ENCODE data around the gene TMEM219. TPM values are rescaled to one million over a fixed set of nuclear protein-coding genes. Genes with fewer than 3 reads are reported as not detected.
A peak's percentile ranks its signal among the peaks of the same experiment; 100 is the strongest.

Gene TMEM219
- total and polyA plus RNA-seq, 2 donors (not counting 1 experiment from before 2014, with no cell fraction given), result 79.4 to 100 TPM

DNA sequence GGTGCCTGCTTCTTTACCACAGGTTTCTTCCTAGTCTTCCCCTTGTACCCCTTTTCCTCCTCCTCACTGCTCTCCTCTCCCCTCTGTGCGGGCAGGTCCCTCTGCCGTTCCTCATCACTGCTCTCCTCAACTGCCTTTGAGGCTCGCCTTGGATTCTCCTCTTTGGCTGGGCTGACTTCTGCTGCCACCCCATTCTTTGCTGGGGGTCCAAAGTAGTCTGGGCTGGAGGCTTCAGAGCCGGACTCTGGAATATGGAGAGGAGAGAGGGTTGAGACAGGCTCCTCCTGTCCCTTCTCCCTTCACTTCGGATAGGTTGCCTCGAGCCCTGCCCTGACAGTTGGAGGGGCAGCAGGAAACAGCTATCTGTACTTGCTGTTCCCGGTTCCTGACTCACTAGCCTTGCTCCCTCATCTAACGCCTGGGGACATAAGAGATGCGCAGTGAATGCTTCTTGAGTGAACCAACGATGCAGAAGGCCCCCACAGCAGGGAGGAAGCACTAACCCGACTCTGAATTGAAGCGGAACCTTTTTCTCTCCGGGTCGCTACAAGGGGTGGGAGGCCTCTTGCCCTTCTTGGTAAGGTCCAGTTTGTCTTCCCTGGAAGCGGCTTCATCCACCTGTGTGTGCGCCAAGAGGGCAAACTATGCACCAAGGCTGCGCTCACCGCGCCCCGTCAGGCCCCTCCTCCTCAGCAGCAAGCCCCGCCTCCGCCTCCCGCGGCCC lies 32.9 kb downstream of the TMEM219 start:
- peak in 1 of 2 donors; percentile 43 for DNase-seq (ENCODE audit: low read depth in 2 of 2)
- H4K20me1 ChIP-seq (ENCODE audit: control insufficient read depth, extremely low read depth, insufficient read depth, low read length), result no peaks in the 10 kb centered on the region
- TF ChIP-seq, protein P1, sequence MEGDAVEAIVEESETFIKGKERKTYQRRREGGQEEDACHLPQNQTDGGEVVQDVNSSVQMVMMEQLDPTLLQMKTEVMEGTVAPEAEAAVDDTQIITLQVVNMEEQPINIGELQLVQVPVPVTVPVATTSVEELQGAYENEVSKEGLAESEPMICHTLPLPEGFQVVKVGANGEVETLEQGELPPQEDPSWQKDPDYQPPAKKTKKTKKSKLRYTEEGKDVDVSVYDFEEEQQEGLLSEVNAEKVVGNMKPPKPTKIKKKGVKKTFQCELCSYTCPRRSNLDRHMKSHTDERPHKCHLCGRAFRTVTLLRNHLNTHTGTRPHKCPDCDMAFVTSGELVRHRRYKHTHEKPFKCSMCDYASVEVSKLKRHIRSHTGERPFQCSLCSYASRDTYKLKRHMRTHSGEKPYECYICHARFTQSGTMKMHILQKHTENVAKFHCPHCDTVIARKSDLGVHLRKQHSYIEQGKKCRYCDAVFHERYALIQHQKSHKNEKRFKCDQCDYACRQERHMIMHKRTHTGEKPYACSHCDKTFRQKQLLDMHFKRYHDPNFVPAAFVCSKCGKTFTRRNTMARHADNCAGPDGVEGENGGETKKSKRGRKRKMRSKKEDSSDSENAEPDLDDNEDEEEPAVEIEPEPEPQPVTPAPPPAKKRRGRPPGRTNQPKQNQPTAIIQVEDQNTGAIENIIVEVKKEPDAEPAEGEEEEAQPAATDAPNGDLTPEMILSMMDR (conservative IDR thresholded peaks at IDR 0.05 in 1 of 2, IDR thresholded peaks at IDR 0.05 in 1 of 2; ENCODE audit: low read depth in 1 of 2, low read length in 2 of 2), result no peak
- no peak for TF ChIP-seq EZH2 (IDR thresholded peaks at IDR 0.05; ENCODE audit: low read length, missing control alignments)
- H2AFZ ChIP-seq (ENCODE audit: low read length), result peak overlapping the region; percentile 74
- H3K4me3 ChIP-seq (replicated peaks in 1 of 4; ENCODE audit: control extremely low read depth in 1 of 4, insufficient read depth in 1 of 4, low read depth in 3 of 4, low read length in 4 of 4), result peak overlapping the region; percentile 74 to 97 (median 93)
- H3K27ac ChIP-seq (ENCODE audit: insufficient read depth, low read length), result peak overlapping the region; percentile 97
- H3K4me2 ChIP-seq (ENCODE audit: extremely low read depth, insufficient read depth, low read length), result peak overlapping the region; percentile 93
- H3K79me2 ChIP-seq (ENCODE audit: control insufficient read depth, insufficient read depth, low read length), result peaks cover 6% of the 10 kb centered on the region
- H3K36me3 ChIP-seq (ENCODE audit: control insufficient read depth, insufficient read depth, low read length), result peaks cover 16% of the 10 kb centered on the region
- peaks cover 14% of the 10 kb centered on the region for H3K4me1 ChIP-seq (ENCODE audit: control insufficient read depth, extremely low read depth, insufficient read depth, low read length)
- H3K9ac ChIP-seq (ENCODE audit: insufficient read depth, low read length), result peak overlapping the region; percentile 83
- no peaks in the 10 kb centered on the region for H3K27me3 ChIP-seq (ENCODE audit: control insufficient read depth, insufficient read depth, low read length)
- no peaks in the 10 kb centered on the region for H3K9me3 ChIP-seq (ENCODE audit: control insufficient read depth, insufficient read depth, low read depth, low read length)

DNA sequence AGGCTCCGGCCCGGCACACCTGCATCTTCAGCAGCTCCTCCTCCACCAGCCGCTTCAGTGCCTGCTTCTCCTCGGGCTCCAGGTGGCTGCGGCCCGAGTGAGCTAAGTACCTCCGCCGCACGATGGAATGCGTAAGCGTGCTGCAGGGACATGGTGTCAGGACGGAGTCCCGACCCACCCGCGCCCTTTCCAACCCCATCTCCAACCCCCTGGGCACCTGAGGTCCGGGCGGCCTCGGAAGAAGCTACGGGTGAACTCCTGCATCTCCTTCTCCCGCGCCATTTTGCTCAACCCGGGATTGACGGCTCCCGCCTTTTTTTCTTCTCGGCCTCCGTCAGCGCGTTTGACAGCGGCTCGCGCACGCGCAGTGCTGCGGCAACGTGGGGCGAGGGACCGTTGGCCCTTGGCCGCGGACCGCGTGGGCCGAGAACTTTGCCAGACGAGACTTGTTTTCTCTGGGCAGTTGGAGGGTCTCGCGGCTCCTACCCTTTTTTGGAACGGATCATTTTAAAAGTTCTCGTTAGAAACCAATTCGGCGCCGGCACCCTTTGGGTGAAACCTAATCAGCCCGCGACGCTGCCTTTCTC lies 33.5 kb downstream of the TMEM219 start, which contains the start of gene HIRIP3:
TSS of gene HIRIP3 (minus strand) at position 294 of the 587 bp plus-strand sequence. CDS start at position 282, 12 bp downstream.
- Histone ChIP-seq H3K27ac (ENCODE audit: insufficient read depth, low read length) (peak within 1 kb of the TSS; percentile 97), H4K20me1 (ENCODE audit: control insufficient read depth, extremely low read depth, insufficient read depth, low read length) (no peaks in the 10 kb centered on the region), H3K4me3 (replicated peaks in 1 of 4; ENCODE audit: control extremely low read depth in 1 of 4, insufficient read depth in 1 of 4, low read depth in 3 of 4, low read length in 4 of 4) (peak within 1 kb of the TSS; percentile 74 to 97 (median 93)), H2AFZ (ENCODE audit: low read length) (peak within 1 kb of the TSS; percentile 93), H3K4me2 (ENCODE audit: extremely low read depth, insufficient read depth, low read length) (peak within 1 kb of the TSS; percentile 98), H3K4me1 (ENCODE audit: control insufficient read depth, extremely low read depth, insufficient read depth, low read length) (peaks cover 14% of the 10 kb centered on the region), H3K27me3 (ENCODE audit: control insufficient read depth, insufficient read depth, low read length) (no peaks in the 10 kb centered on the region), H3K79me2 (ENCODE audit: control insufficient read depth, insufficient read depth, low read length) (peaks cover 6% of the 10 kb centered on the region), H3K9ac (ENCODE audit: insufficient read depth, low read length) (peak within 1 kb of the TSS; percentile 83), H3K9me3 (ENCODE audit: control insufficient read depth, insufficient read depth, low read depth, low read length) (no peaks in the 10 kb centered on the region), H3K36me3 (ENCODE audit: control insufficient read depth, insufficient read depth, low read length) (peaks cover 16% of the 10 kb centered on the region)
- peak; percentile 56 to 80 for DNase-seq (ENCODE audit: low read depth in 2 of 2)
- TF ChIP-seq, protein P1 (conservative IDR thresholded peaks at IDR 0.05 in 1 of 2, IDR thresholded peaks at IDR 0.05 in 1 of 2; ENCODE audit: low read depth in 1 of 2, low read length in 2 of 2), result no peak
- TF ChIP-seq EZH2 (IDR thresholded peaks at IDR 0.05; ENCODE audit: low read length, missing control alignments), result no peak
